Effector memory CD8-positive, alpha-beta T cell (primary cell): ENCODE data around the gene CDKN3.
"Not testable (repeated sequence)": the region's sequence is repeated elsewhere in the genome, so short reads cannot be mapped to it uniquely, and the experiment has no call there.

Experiments used
- ATAC-seq: fragments of 150-1000 bp; cut with Tn5 transposase; replicated peaks from 2 replicates; pipeline ENCODE4 v1.10.0; 2021; ENCODE audit warnings: mild to moderate bottlenecking, moderate library complexity
- DNase-seq, 3 experiments: peaks; one replicate each; pipeline ENCODE4 v3.0.0; 2021
- H3K27ac Mint-ChIP-seq, 2 donors: one replicate each; pipeline ENCODE4 v1.8.0; 2022; ENCODE audit warnings: mild to moderate bottlenecking in 2 of 2, mixed read lengths in 2 of 2, moderate library complexity in 2 of 2
- H3K27me3 Mint-ChIP-seq, 2 donors: one replicate each; pipeline ENCODE4 v1.8.0; 2022; ENCODE audit warnings: mixed read lengths in 2 of 2
- H3K36me3 Mint-ChIP-seq: one replicate; pipeline ENCODE4 v1.8.0; 2022; ENCODE audit warnings: mild to moderate bottlenecking, moderate library complexity, mixed read lengths; ENCODE audit not compliant: insufficient read depth
- H3K4me1 Mint-ChIP-seq, 2 donors: one replicate each; pipeline ENCODE4 v1.8.0; 2022; ENCODE audit warnings: low read depth in 2 of 2, mixed read lengths in 2 of 2
- H3K4me3 Mint-ChIP-seq, 2 donors: one replicate each; pipeline ENCODE4 v1.8.0; 2022; ENCODE audit warnings: mild to moderate bottlenecking in 2 of 2, mixed read lengths in 2 of 2, moderate library complexity in 2 of 2
- H3K9me3 Mint-ChIP-seq, 2 donors: one replicate each; pipeline ENCODE4 v1.8.0; 2022; ENCODE audit warnings: mixed read lengths in 2 of 2

The CDKN3 gene

GRCh38 chr14:54383835-54384234 is 13.0 kb upstream of the CDKN3 start:
- Mint-ChIP-seq H3K4me3 (no peak overlapping the region), H3K36me3 (no peaks in the 10 kb centered on the region), H3K27ac (no peak overlapping the region), H3K4me1 (no peaks in the 10 kb centered on the region), H3K27me3 (peaks cover 45 to 46% of the 10 kb centered on the region in 2 donors), H3K9me3 (no peaks in the 10 kb centered on the region)
- DNase-seq (no peak), ATAC-seq (no peak)

- H3K9me3 Mint-ChIP-seq, result no peaks in the 10 kb centered on the region
- no peaks in the 10 kb centered on the region for H3K4me1 Mint-ChIP-seq
- peaks cover 35 to 40% of the 10 kb centered on the region in 2 donors for H3K27me3 Mint-ChIP-seq
- DNase-seq (no peak), ATAC-seq (no peak)
- H3K36me3 Mint-ChIP-seq, result no peaks in the 10 kb centered on the region
- H3K4me3 Mint-ChIP-seq, result no peak overlapping the region
- H3K27ac Mint-ChIP-seq, result no peak overlapping the region
Observed at GRCh38 chr14:54385556-54385955, 11.3 kb upstream of the CDKN3 start.

- no peaks in the 10 kb centered on the region for H3K9me3 Mint-ChIP-seq
- ATAC-seq (no peak), DNase-seq (no peak)
- no peak overlapping the region for H3K27ac Mint-ChIP-seq
- H3K36me3 Mint-ChIP-seq, result no peaks in the 10 kb centered on the region
- no peaks in the 10 kb centered on the region for H3K4me1 Mint-ChIP-seq
- no peak overlapping the region for H3K4me3 Mint-ChIP-seq
- H3K27me3 Mint-ChIP-seq, result peaks cover 40 to 47% of the 10 kb centered on the region in 2 donors
Observed at GRCh38 chr14:54387328-54387727, 9.5 kb upstream of the CDKN3 start.

DNA sequence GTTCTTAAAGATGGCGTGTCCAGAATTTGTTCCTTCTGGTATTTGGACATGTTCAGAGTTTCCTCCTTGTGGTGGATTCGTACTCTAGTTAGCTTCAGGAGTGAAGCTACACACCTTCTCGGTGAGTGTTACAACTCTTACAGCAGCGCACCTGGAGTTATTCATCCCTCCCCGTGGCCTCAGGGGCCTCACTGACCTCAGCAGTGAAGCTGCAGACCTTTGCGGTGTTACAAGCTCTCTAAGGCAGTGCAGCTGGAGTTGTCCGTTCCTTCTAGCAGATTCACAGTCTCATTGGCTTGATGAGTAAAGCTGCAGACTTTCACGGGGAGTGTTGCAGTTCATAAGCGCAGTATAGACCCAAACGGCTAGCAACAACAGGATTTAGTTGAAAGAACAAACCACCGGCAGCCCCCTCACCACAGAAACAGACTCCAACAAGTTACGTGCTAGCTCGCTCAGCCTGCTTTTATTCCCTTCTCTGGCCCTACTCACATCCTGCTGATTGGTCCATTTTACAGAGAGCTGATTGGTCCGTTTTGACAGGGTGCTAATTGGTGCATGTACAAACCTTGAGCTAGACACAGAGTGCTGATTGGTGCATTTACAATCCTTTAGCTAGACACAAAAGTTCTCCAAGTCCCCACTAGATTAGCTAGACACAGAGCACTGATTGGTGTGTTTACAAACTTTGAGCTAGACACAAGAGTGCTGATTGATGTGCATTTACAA is 4.5 kb upstream of the CDKN3 start:
- DNase-seq, result no peak

DNA sequence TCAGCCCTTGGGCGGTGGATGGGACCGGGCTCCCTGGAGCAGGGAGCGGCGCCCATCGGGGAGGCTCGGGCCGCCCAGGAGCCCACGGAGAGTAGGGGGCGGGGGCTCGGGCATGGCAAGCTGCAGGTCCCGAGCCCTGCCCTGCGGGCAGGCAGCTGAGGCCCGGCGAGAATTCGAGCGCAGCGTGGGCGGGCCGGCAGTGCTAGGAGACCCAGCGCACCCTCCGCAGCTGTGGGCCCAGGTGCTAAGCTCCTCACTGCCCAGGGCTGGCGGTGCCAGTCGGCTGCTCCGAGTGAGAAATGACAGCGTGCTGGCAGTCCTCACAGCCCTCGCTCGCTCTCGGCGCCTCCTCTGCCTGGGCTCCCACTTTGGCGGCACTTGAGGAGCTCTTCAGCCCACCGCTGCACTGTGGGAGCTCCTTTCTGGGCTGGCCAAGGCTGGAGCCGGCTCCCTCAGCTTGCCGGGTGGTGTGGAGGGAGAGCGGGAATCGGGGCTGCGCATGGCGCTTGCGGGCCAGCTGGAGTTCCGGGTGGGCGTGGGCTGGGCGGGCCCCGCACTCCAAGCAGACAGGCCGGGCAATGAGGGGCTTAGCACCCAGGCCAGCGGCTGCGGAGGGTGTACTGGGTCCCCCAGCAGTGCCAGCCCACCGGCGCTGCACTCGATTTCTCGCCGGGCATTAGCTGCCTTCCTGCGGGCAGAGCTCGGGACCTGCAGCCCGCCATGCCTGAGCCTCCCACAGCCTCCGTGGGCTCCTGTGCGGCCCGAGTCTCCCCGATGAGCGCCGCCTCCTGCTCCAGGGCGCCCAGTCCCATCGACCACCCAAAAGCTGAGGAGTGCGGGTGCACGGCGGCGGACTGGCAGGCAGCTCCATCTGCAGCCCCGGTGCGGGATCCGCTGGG is 3.6 kb upstream of the CDKN3 start:
- H3K4me3 Mint-ChIP-seq, H3K36me3 Mint-ChIP-seq, H3K4me1 Mint-ChIP-seq, H3K27ac Mint-ChIP-seq, DNase-seq, ATAC-seq, H3K9me3 Mint-ChIP-seq: not testable (repeated sequence)
- H3K27me3 Mint-ChIP-seq, result peaks cover 15 to 29% of the 10 kb centered on the region in 2 donors

More for the DNA sequence above, 4.5 kb upstream of the CDKN3 start:
- Mint-ChIP-seq H3K27me3 (peaks cover 25 to 38% of the 10 kb centered on the region in 2 donors), H3K36me3 (peaks cover 7% of the 10 kb centered on the region), H3K27ac (peak overlapping the region in 1 of 2 donors; percentile 15), H3K4me1 (peaks cover 0 to 7% of the 10 kb centered on the region in 2 donors), H3K9me3 (no peaks in the 10 kb centered on the region), H3K4me3 (no peak overlapping the region)
- no peak for ATAC-seq

DNA sequence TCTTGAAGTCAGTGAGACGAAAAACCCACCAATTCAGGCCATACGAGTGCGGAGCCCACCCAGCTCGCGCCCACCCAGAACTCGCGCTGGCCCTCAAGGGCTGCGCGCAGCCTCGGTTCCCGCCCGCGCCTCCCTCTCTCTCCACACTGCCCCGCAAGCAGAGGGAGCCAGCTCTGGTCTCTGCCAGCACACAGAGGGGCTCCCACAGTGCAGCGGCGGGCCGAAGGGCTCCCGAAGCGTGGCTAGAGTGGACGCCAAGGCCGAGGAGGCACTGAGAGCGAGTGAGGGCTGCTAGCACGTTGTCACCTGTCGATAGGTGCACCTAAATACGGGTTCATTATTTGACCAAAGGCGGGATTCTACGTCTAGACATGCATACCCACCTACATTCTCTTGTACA is 2.2 kb upstream of the CDKN3 start:
- H3K4me3 Mint-ChIP-seq, result no peak overlapping the region
- no peak overlapping the region for H3K27ac Mint-ChIP-seq
- H3K4me1 Mint-ChIP-seq, result peaks cover 0 to 9% of the 10 kb centered on the region in 2 donors
- no peak for DNase-seq
- H3K9me3 Mint-ChIP-seq, result no peaks in the 10 kb centered on the region
- H3K27me3 Mint-ChIP-seq, result peaks cover 5 to 17% of the 10 kb centered on the region in 2 donors
- no peak for ATAC-seq
- peaks cover 7% of the 10 kb centered on the region for H3K36me3 Mint-ChIP-seq

DNA sequence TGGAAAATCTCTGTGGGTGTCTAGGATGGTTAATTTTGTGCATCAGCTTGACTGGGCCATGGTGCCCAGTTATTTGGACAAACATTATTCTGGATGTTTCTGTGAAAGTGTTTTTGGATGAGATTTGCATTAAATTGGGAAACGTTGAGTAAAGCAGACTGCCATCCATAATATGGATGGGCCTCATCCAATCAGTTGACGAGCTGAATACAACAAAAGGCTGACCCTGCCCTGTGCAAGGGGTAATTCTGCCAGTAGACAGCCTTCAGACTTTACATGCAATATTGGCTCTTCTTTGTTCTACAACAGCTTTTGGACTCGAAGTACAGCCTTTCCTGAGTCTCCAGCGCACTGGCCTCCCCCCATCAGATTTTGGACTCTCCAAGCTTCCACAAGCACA is 1.5 kb upstream of the CDKN3 start:
- no peak overlapping the region for H3K27ac Mint-ChIP-seq
- no peaks in the 10 kb centered on the region for H3K9me3 Mint-ChIP-seq
- ATAC-seq, result no peak
- peaks cover 5 to 17% of the 10 kb centered on the region in 2 donors for H3K27me3 Mint-ChIP-seq
- no peak for DNase-seq
- H3K36me3 Mint-ChIP-seq, result peaks cover 7% of the 10 kb centered on the region
- peaks cover 0 to 9% of the 10 kb centered on the region in 2 donors for H3K4me1 Mint-ChIP-seq
- peak overlapping the region in 1 of 2 donors; percentile 84 for H3K4me3 Mint-ChIP-seq

DNA sequence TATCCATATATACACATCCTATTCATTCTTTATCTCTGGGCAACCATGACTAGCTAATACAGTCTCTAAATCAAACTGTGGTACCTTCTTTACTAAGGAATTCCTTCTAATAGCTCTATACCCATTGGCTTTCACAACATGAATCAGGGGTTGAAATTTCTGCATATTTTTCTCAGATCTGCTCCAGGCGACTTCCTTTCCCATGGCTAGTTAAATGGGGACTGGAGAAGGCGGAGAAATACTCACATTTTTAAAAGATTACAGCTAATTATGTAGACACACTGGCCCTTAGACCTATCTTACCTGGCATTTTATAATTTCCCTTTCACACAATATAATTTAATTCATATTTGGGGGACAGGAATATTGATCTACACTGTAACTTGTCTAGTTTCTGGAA is 1.1 kb upstream of the CDKN3 start:
- Mint-ChIP-seq H3K36me3 (peaks cover 7% of the 10 kb centered on the region), H3K27ac (no peak overlapping the region), H3K27me3 (peaks cover 5 to 15% of the 10 kb centered on the region in 2 donors), H3K9me3 (no peaks in the 10 kb centered on the region), H3K4me3 (peak overlapping the region in 1 of 2 donors; percentile 84), H3K4me1 (peaks cover 0 to 9% of the 10 kb centered on the region in 2 donors)
- ATAC-seq (no peak), DNase-seq (no peak)

- Mint-ChIP-seq H3K9me3 (no peaks in the 10 kb centered on the region), H3K4me1 (peaks cover 0 to 9% of the 10 kb centered on the region in 2 donors), H3K27ac (peak overlapping the region; percentile 32 to 70), H3K4me3 (peak overlapping the region; percentile 82 to 84), H3K36me3 (peaks cover 7% of the 10 kb centered on the region), H3K27me3 (peaks cover 5 to 11% of the 10 kb centered on the region in 2 donors)
- ATAC-seq (no peak), DNase-seq (no peak)
Observed at GRCh38 chr14:54396183-54396492, 669 bp upstream of the CDKN3 start.

- Mint-ChIP-seq H3K36me3 (peaks cover 7% of the 10 kb centered on the region), H3K27ac (no peak overlapping the region), H3K27me3 (no peaks in the 10 kb centered on the region), H3K9me3 (no peaks in the 10 kb centered on the region), H3K4me1 (peaks cover 3 to 9% of the 10 kb centered on the region in 2 donors), H3K4me3 (no peak overlapping the region)
- DNase-seq, result no peak
- ATAC-seq, result no peak
Observed at GRCh38 chr14:54399560-54399959, 2.8 kb downstream of the CDKN3 start.

DNA sequence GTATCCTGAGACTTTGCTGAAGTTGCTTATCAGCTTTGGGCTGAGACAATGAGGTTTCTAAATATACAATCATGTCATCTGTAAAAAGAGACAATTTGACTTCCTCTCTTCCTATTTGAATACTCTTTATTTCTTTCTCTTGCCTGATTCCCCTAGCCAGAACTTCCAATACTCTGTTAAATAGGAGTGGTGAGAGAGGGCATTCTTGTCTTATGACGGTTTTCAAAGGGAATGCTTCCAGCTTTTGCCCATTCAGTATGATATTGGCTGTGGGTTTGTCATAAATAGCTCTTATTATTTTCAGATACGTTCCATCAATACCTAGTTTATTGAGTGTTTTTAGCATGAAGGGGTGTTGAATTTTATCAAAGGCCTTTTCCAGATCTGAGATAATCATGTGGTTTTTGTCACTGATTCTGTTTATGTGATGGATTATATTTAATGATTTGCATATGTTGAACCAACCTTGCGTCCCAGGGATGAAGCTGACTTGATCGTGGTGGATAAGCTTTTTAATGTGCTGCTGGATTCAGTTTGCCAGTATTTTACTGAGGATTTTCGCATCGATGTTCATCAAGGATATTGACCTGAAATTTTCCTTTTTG is 6.7 kb downstream of the CDKN3 start:
- H3K27ac Mint-ChIP-seq, H3K27me3 Mint-ChIP-seq, DNase-seq, ATAC-seq, H3K4me1 Mint-ChIP-seq, H3K9me3 Mint-ChIP-seq, H3K36me3 Mint-ChIP-seq, H3K4me3 Mint-ChIP-seq: not testable (repeated sequence)

DNA sequence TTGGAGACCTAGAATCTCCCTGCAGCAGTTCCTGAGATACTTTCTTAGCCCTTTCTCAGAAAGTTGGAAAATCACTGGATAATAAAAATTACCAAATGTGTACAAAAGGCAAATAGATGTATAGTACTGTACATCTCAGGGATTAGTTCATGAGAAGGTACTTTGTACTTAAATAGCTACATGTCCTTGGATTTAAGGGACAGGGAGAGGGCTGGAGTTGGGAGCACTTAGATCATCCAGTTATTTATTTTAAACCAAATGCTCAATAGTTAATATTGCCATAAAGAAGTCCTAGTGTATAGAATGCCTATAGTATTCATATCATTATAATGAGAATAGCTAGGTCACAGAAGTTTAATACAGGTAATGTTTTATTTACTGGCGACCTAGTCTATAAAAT is 13.4 kb downstream of the CDKN3 start:
- no peak for DNase-seq
- no peak overlapping the region for H3K4me3 Mint-ChIP-seq
- H3K9me3 Mint-ChIP-seq, result no peaks in the 10 kb centered on the region
- no peaks in the 10 kb centered on the region for H3K27me3 Mint-ChIP-seq
- H3K27ac Mint-ChIP-seq, result no peak overlapping the region
- H3K4me1 Mint-ChIP-seq, result no peaks in the 10 kb centered on the region
- no peak for ATAC-seq
- peaks cover 3% of the 10 kb centered on the region for H3K36me3 Mint-ChIP-seq

GRCh38 chr14:54411371-54411770 is 14.6 kb downstream of the CDKN3 start:
- no peak overlapping the region for H3K27ac Mint-ChIP-seq

More at GRCh38 chr14:54411371-54411770, 14.6 kb downstream of the CDKN3 start:
- Mint-ChIP-seq H3K27me3 (no peaks in the 10 kb centered on the region), H3K4me1 (no peaks in the 10 kb centered on the region), H3K9me3 (no peaks in the 10 kb centered on the region), H3K36me3 (peaks cover 3% of the 10 kb centered on the region), H3K4me3 (no peak overlapping the region)
- no peak for ATAC-seq
- no peak for DNase-seq
